Colonic mucosa (tissue), 4 donors: ENCODE data around the gene TM4SF18. TPM values are rescaled to one million over a fixed set of nuclear protein-coding genes. Genes with fewer than 3 reads are reported as not detected.

Experiments used
- DNase-seq: peaks from one replicate; pipeline ENCODE4 v3.0.0-alpha.2; 2020
- H3K27ac ChIP-seq: fragments of 200-600 bp; one replicate; pipeline ENCODE4 v1.8.0; 2021
- H3K27me3 ChIP-seq: fragments of 200-600 bp; one replicate; pipeline ENCODE4 v1.8.0; 2021
- H3K36me3 ChIP-seq: fragments of 200-600 bp; one replicate; pipeline ENCODE4 v1.8.0; 2021
- H3K4me1 ChIP-seq: fragments of 200-600 bp; one replicate; pipeline ENCODE4 v1.8.0; 2021; ENCODE audit warnings: mild to moderate bottlenecking
- H3K4me3 ChIP-seq: fragments of 200-600 bp; one replicate; pipeline ENCODE4 v1.8.0; 2021
- H3K9ac ChIP-seq, 2 donors: one replicate each; pipeline ENCODE4 v1.7.0; 2013; ENCODE audit warnings: control low read depth in 2 of 2, low read depth in 2 of 2, low read length in 2 of 2
- H3K9me3 ChIP-seq: fragments of 200-600 bp; one replicate; pipeline ENCODE4 v1.8.0; 2021
- intact Hi-C: fragments of 100-400 bp; cut with DNase I; formaldehyde crosslinking; loops from one replicate; pipeline ENCODE4 v1.14.1; 2022
- total RNA-seq, 2 donors: library from RNA; stranded (reverse); fragmentation: NEBNext Ultra II Directional in 1 of 2; extraction: Animal tissue kit (Norgen Biotek cat#: 25700) in 1 of 2; gene quantifications; one replicate each; pipeline ENCODE4 v1.2.1, GENCODE V29; 2021
- TF ChIP-seq, protein P1 (sequence below): fragments of 200-600 bp; IDR thresholded peaks from one replicate; pipeline ENCODE4 v1.8.0; 2022; ENCODE audit warnings: antibody characterized with exemption, mild to moderate bottlenecking
- donor health status: healthy.
- donor health status: DM: no; HTN: no; CAD: no.
- donor health status: DM: no; HTN: no; CAD: no.

Gene TM4SF18
- total RNA-seq, 2 donors from 2014 or later = 0.72 to 2.1 TPM

DNA sequence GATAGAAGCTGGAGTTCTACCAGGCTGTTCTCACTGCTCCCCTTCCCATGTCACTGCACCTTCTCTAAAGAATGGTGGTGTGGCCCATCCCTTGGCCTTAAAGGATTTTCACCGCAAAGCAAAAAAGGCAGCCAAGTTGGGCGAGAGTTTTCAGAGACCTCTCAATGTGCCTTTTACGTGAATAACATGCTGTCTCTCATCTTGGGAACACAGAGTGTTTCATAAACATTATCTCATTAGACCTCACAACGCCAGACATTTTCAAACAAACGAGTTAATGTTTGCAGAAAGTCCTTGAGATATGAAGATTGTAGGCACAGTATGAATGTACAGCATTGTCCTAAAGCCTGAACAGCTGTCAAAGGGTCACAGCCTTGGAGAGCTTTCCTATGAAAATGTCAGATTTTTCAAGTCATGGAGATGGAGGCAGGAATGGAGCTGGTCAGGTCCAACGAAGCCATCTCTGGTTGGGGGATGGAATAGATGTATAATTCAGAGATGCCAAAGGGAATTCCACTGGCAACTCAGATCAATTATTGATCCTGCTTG is 22.7 kb upstream of the TM4SF18 start:
- Histone ChIP-seq H3K9ac (no peak overlapping the region), H3K27ac (no peak overlapping the region), H3K4me1 (peaks cover 4% of the 10 kb centered on the region), H3K36me3 (no peaks in the 10 kb centered on the region), H3K9me3 (no peaks in the 10 kb centered on the region), H3K4me3 (no peak overlapping the region), H3K27me3 (no peaks in the 10 kb centered on the region)
- intact Hi-C loops = no loop called here
- DNase-seq = no peak
- TF ChIP-seq, protein P1, sequence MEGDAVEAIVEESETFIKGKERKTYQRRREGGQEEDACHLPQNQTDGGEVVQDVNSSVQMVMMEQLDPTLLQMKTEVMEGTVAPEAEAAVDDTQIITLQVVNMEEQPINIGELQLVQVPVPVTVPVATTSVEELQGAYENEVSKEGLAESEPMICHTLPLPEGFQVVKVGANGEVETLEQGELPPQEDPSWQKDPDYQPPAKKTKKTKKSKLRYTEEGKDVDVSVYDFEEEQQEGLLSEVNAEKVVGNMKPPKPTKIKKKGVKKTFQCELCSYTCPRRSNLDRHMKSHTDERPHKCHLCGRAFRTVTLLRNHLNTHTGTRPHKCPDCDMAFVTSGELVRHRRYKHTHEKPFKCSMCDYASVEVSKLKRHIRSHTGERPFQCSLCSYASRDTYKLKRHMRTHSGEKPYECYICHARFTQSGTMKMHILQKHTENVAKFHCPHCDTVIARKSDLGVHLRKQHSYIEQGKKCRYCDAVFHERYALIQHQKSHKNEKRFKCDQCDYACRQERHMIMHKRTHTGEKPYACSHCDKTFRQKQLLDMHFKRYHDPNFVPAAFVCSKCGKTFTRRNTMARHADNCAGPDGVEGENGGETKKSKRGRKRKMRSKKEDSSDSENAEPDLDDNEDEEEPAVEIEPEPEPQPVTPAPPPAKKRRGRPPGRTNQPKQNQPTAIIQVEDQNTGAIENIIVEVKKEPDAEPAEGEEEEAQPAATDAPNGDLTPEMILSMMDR = no peak

DNA sequence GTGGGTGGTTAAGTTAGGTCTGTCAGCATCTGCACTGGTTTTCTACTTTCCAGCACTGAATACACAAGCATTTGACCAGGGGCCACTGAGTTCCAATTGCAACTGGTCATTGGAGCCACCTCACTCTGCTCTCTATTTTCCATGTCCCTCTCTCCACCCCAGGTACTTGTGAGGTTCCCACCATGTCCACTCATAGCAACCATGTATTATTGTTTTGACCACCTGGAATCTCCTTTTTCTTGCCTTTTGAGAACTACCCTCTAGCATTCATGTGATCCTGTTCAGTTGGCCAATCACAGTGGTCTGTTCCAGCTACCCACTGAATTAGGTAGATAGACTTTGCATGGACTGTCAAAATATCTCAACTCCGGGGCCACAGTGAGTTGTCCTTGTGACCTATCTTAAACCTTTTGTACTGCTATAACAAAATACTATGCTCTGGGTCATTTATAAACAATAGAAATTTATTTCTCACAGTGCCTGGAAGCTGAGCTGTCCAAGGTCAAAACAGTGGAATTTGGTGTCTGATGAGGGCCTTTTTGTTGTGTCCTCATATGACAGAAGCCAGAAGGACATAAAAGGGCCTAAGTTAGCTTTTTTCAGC is 20.2 kb upstream of the TM4SF18 start:
- no peak for DNase-seq
- Histone ChIP-seq H3K4me1 (peaks cover 4% of the 10 kb centered on the region), H3K36me3 (no peaks in the 10 kb centered on the region), H3K27ac (no peak overlapping the region), H3K9ac (no peak overlapping the region), H3K9me3 (no peaks in the 10 kb centered on the region), H3K4me3 (no peak overlapping the region), H3K27me3 (no peaks in the 10 kb centered on the region)
- intact Hi-C loops = loop anchor here (5.0 kb wide), 2 partner anchors 39 to 129 kb away; no protein-coding TSS in a partner anchor
- TF ChIP-seq, protein P1 = no peak

DNA sequence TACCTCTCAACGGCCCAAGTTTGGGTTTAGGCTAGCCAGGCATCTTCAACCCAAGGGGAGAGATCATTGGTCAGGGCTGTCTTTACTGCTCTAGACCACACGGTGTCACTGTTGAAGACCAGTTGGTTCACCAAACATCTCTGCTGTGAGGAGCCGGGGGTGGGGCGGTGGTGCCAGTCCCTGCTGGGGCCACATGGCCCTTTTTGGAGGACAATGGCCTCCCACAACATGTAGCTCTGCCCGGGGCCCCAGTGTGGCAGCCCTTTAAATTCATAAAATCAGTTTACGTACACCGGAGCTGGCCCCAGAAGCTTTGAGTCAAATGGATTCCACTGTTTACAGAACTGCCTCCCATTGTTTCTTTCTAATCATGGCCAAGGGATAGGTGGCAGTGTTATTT is 19.1 kb upstream of the TM4SF18 start:
- no peaks in the 10 kb centered on the region for H3K9me3 ChIP-seq
- peaks cover 4% of the 10 kb centered on the region for H3K4me1 ChIP-seq
- DNase-seq = peak; percentile 62
- TF ChIP-seq, protein P1 = peak; percentile 76
- intact Hi-C loops = loop anchor here (5.0 kb wide), 2 partner anchors 40 to 130 kb away; no protein-coding TSS in a partner anchor
- H3K9ac ChIP-seq = no peak overlapping the region
- H3K36me3 ChIP-seq = no peaks in the 10 kb centered on the region
- no peaks in the 10 kb centered on the region for H3K27me3 ChIP-seq
- no peak overlapping the region for H3K4me3 ChIP-seq
- H3K27ac ChIP-seq = no peak overlapping the region

DNA sequence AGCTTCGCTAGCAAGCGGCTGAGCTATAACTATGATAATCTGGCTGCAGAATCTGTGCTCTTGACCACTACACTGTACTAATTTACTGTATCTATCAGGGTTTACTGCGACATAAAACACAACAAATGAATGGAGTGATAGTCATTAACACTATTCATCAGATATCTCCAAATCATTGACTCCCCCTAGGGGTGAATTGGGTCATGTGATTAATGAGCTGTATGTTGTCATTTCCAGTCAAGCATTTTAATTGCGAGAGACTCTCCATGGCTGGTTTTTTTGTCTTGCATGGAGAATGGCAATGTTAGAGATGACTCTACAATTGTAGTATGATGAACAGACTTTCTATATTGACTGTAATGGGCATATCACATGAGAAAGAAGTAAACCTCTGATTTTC is 10.5 kb upstream of the TM4SF18 start:
- intact Hi-C loops = no loop called here
- no peak for DNase-seq

DNA sequence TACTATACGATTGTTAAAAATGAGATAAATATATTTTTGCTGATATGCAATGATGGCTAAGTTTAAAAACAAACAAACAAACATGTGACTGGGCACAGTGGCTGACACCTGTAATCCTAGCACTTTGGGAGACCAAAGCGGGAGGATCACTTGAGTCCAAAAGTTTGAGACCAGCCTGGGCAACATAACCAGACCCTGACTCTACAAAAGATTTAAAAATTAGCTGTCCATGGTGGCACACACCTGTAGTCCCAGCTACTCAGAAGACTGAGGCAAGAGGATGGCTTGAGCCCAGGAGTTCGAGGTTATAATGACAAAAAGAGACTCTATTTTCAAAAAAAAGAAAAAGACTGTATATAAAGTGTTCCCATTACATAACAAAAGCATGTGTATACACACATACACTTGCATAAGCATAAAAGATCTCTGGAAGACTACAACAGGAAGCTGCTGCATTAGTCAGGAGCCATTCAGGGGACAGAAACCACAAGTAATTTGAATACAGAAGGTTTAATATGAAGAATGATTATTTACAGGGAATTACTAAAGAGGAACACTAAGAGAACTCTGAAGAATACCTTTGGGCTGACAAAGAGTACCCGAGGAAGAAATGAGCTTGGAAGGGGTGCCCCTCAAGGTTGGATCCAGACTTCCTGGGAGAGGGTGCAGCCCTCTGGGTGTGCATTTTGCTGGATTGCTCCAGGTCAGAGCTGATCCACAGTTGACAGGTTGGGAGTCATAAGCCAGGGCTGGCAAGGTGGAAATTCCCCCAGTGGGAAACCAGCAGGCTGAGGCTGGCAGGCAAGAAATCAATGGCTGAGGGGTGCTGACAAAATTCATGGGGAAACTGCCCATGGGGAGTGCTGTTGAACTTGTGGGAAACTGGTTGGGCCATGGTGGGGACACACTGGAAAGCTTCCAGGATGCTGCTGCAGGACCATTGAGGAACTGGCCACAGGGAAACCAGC is 9.3 kb upstream of the TM4SF18 start:
- no peak for DNase-seq
- intact Hi-C loops = no loop called here
- Histone ChIP-seq H3K27me3 (no peaks in the 10 kb centered on the region), H3K36me3 (no peaks in the 10 kb centered on the region), H3K9ac (no peak overlapping the region), H3K27ac (no peak overlapping the region), H3K4me3 (no peak overlapping the region), H3K9me3 (no peaks in the 10 kb centered on the region), H3K4me1 (peaks cover 4% of the 10 kb centered on the region)
- TF ChIP-seq, protein P1 = no peak

More for the DNA sequence above, 10.5 kb upstream of the TM4SF18 start:
- Histone ChIP-seq H3K36me3 (no peaks in the 10 kb centered on the region), H3K4me3 (no peak overlapping the region), H3K9ac (no peak overlapping the region), H3K27ac (no peak overlapping the region), H3K4me1 (peaks cover 4% of the 10 kb centered on the region), H3K27me3 (no peaks in the 10 kb centered on the region), H3K9me3 (no peaks in the 10 kb centered on the region)
- TF ChIP-seq, protein P1 = no peak
